Tibial nerve (tissue), 4 donors: ENCODE measurements around the gene ABRACL. TPM values are rescaled to one million over a fixed set of nuclear protein-coding genes. Genes with fewer than 3 reads are reported as not detected.
A peak's percentile ranks its signal among the peaks of the same experiment; 100 is the strongest.
"Not testable (repeated sequence)": the region's sequence is repeated elsewhere in the genome, so short reads cannot be mapped to it uniquely, and the experiment has no call there.

Experiments used
- DNase-seq, 2 donors: peaks; one replicate each; pipeline ENCODE4 v3.0.0-alpha.2; 2019; ENCODE audit warnings: low spot score in 2 of 2
- H3K27ac ChIP-seq, 4 donors: fragments of 200-600 bp; sonication (generic) in 3 of 4; one replicate each; pipeline ENCODE4 v1.5.1; 2017 to 2019; ENCODE audit warnings: mild to moderate bottlenecking in 1 of 4
- H3K27me3 ChIP-seq, 2 donors: fragments of 200-600 bp; sonication (generic) in 1 of 2; one replicate each; pipeline versions ENCODE4 v1.5.1 to v1.6.0; 2017 to 2019
- H3K36me3 ChIP-seq, 3 donors: fragments of 200-600 bp; sonication (generic); one replicate each; pipeline ENCODE4 v1.5.1; 2018 to 2019
- H3K4me1 ChIP-seq, 4 donors: fragments of 200-600 bp; sonication (generic) in 3 of 4; one replicate each; pipeline ENCODE4 v1.5.1; 2017 to 2019
- H3K4me3 ChIP-seq, 4 donors: fragments of 200-600 bp; sonication (generic) in 3 of 4; one replicate each; pipeline ENCODE4 v1.5.1; 2017 to 2019; ENCODE audit warnings: mild to moderate bottlenecking in 1 of 4, moderate library complexity in 1 of 4
- H3K9me3 ChIP-seq, 4 donors: fragments of 200-600 bp; sonication (generic) in 3 of 4; one replicate each; pipeline ENCODE4 v1.5.1; 2017 to 2019
- CTCF ChIP-seq, 5 experiments: fragments of 200-600 bp in 3 of 5; fragments of 450-650 bp in 2 of 5; sonication (generic) in 3 of 5; IDR thresholded peaks; one replicate each; pipeline ENCODE4 v1.5.1; 2016 to 2019; ENCODE audit warnings: antibody characterized with exemption in 5 of 5, mild to moderate bottlenecking in 3 of 5, moderate library complexity in 2 of 5
- EP300 ChIP-seq, 2 donors: sonication (generic); formaldehyde crosslinking; IDR thresholded peaks; one replicate each; pipeline ENCODE4 v1.6.1; 2017; ENCODE audit warnings: antibody characterized with exemption in 2 of 2, mild to moderate bottlenecking in 1 of 2
- POLR2A ChIP-seq, 2 donors: fragments of 450-650 bp; IDR thresholded peaks; one replicate each; pipeline ENCODE4 v1.6.1; 2017; ENCODE audit warnings: antibody characterized with exemption in 2 of 2, mild to moderate bottlenecking in 2 of 2, moderate library complexity in 2 of 2
- WGBS, 2 donors: methylation state at CpG; one replicate each; pipeline ENCODE4 v1.1.5; 2018; 5-methylcytosine and 5-hydroxymethylcytosine counted together
- total RNA-seq, 4 donors: library from RNA; depleted of rRNA; stranded (reverse); fragments of >200 nt; gene quantifications; one replicate each; pipeline ENCODE4 v1.1.0, GENCODE V29; 2016

ABRACL gene
- total RNA-seq, 4 donors from 2014 or later, result 2.2 to 4.6 (median 3.2) TPM

GRCh38 chr6:139030228-139030963 is 1.9 kb downstream of the ABRACL start:
- Histone ChIP-seq H3K4me3 (peak overlapping the region in 2 of 4 donors; percentile 73 to 84), H3K27me3 (no peaks in the 10 kb centered on the region), H3K36me3 (no peaks in the 10 kb centered on the region), H3K9me3 (no peaks in the 10 kb centered on the region), H3K27ac (peak overlapping the region in 1 of 4 donors; percentile 85), H3K4me1 (peaks cover 0 to 23% (median 12%) of the 10 kb centered on the region in 4 donors)
- no peak for DNase-seq
- TF ChIP-seq POLR2A (IDR thresholded peaks at IDR 0.05) (no peak), EP300 (IDR thresholded peaks at IDR 0.05) (no peak), CTCF (IDR thresholded peaks at IDR 0.05) (no peak)
- WGBS, 2 donors, result 65 to 72% methylated on average over 9 of the region's 9 CpGs

GRCh38 chr6:139037490-139037889 is 8.9 kb downstream of the ABRACL start:
- WGBS, 2 donors, result 72 to 75% methylated on average over 5 of the region's 5 CpGs
- Histone ChIP-seq H3K36me3 (peaks cover 0 to 5% (median 0%) of the 10 kb centered on the region in 3 donors), H3K27me3 (no peaks in the 10 kb centered on the region), H3K27ac (no peak overlapping the region), H3K9me3 (no peaks in the 10 kb centered on the region), H3K4me3 (no peak overlapping the region), H3K4me1 (peaks cover 0 to 4% (median 0%) of the 10 kb centered on the region in 4 donors)
- no peak for DNase-seq
- TF ChIP-seq CTCF (IDR thresholded peaks at IDR 0.05) (no peak), EP300 (IDR thresholded peaks at IDR 0.05) (peak in 1 of 2 donors; percentile 44), POLR2A (IDR thresholded peaks at IDR 0.05) (no peak)

- WGBS, 2 donors, result 97 to 99% methylated on average over 3 of the region's 3 CpGs
- DNase-seq, result no peak
- TF ChIP-seq EP300 (IDR thresholded peaks at IDR 0.05) (no peak), CTCF (IDR thresholded peaks at IDR 0.05) (no peak), POLR2A (IDR thresholded peaks at IDR 0.05) (no peak)
- H3K4me3 ChIP-seq, result no peak overlapping the region
- no peaks in the 10 kb centered on the region for H3K9me3 ChIP-seq
- no peaks in the 10 kb centered on the region for H3K27me3 ChIP-seq
- no peak overlapping the region for H3K27ac ChIP-seq
- H3K36me3 ChIP-seq, result no peaks in the 10 kb centered on the region
- no peaks in the 10 kb centered on the region for H3K4me1 ChIP-seq
These were observed 15.7 kb downstream of the ABRACL start for GRCh38 chr6:139044250-139044649.

- no peak for TF ChIP-seq CTCF (IDR thresholded peaks at IDR 0.05)
- TF ChIP-seq EP300 (IDR thresholded peaks at IDR 0.05), result no peak
- TF ChIP-seq POLR2A (IDR thresholded peaks at IDR 0.05), result no peak
- no peak for DNase-seq
- WGBS, 2 donors, result 79 to 83% methylated on average over 3 of the region's 3 CpGs
- no peaks in the 10 kb centered on the region for H3K27me3 ChIP-seq
- H3K9me3 ChIP-seq, result no peaks in the 10 kb centered on the region
- H3K27ac ChIP-seq, result no peak overlapping the region
- no peak overlapping the region for H3K4me3 ChIP-seq
- H3K4me1 ChIP-seq, result no peaks in the 10 kb centered on the region
- no peaks in the 10 kb centered on the region for H3K36me3 ChIP-seq
These were observed 19.1 kb downstream of the ABRACL start for GRCh38 chr6:139047677-139048076.

GRCh38 chr6:139048912-139049311 is 20.4 kb downstream of the ABRACL start:
- H3K27ac ChIP-seq, result not testable (repeated sequence)
- WGBS, 2 donors, result 69 to 72% methylated on average over 4 of the region's 4 CpGs

GRCh38 chr6:139050131-139050769 is 21.7 kb downstream of the ABRACL start:
- H3K36me3 ChIP-seq, H3K9me3 ChIP-seq, DNase-seq, H3K27me3 ChIP-seq, H3K4me3 ChIP-seq, H3K4me1 ChIP-seq, H3K27ac ChIP-seq: not testable (repeated sequence)
- WGBS, 2 donors, result 95% methylated on average over 5 of the region's 5 CpGs

More at GRCh38 chr6:139048912-139049311, 20.4 kb downstream of the ABRACL start:
- H3K4me1 ChIP-seq, H3K9me3 ChIP-seq, H3K4me3 ChIP-seq, H3K27me3 ChIP-seq, DNase-seq, H3K36me3 ChIP-seq: not testable (repeated sequence)
